Ishikawa (cell line): ENCODE results near the gene MTSS2.

ENCODE experiments used
- CEBPB ChIP-seq: IDR thresholded peaks from 2 replicates; pipeline ENCODE4 v1.6.1; 2012
- CREB1 ChIP-seq: IDR thresholded peaks from 2 replicates; pipeline ENCODE4 v1.6.1; 2012; ENCODE audit warnings: low read depth
- EGR1 ChIP-seq: IDR thresholded peaks from 2 replicates; pipeline ENCODE4 v1.6.1; 2012
- EP300 ChIP-seq: IDR thresholded peaks from 2 replicates; pipeline ENCODE4 v1.6.1; 2012; ENCODE audit warnings: borderline replicate concordance
- FOXM1 ChIP-seq: IDR thresholded peaks from 2 replicates; pipeline ENCODE4 v1.6.1; 2012; ENCODE audit warnings: low read depth, borderline replicate concordance
- NFIC ChIP-seq: IDR thresholded peaks from 2 replicates; pipeline ENCODE4 v1.6.1; 2012
- RAD21 ChIP-seq: IDR thresholded peaks from 2 replicates; pipeline ENCODE4 v1.6.1; 2012; ENCODE audit warnings: low read depth
- TAF1 ChIP-seq: IDR thresholded peaks from 2 replicates; pipeline ENCODE4 v1.6.1; 2012; ENCODE audit warnings: low read depth, mild to moderate bottlenecking
- TCF12 ChIP-seq: IDR thresholded peaks from 2 replicates; pipeline ENCODE4 v1.6.1; 2012; ENCODE audit warnings: low read depth
- TEAD4 ChIP-seq: IDR thresholded peaks from 2 replicates; pipeline ENCODE4 v1.6.1; 2012
- YY1 ChIP-seq: IDR thresholded peaks from 2 replicates; pipeline ENCODE4 v1.6.1; 2012; ENCODE audit warnings: low read depth
- ZBTB7A ChIP-seq: IDR thresholded peaks from 2 replicates; pipeline ENCODE4 v1.6.1; 2012; ENCODE audit warnings: low read depth
- TF ChIP-seq, protein P1 (sequence below): IDR thresholded peaks from 2 replicates; pipeline ENCODE4 v1.6.1; 2012
- TF ChIP-seq, protein P2 (sequence below): IDR thresholded peaks from 2 replicates; pipeline ENCODE4 v1.6.1; 2012; ENCODE audit warnings: low read depth, mild to moderate bottlenecking
- TF ChIP-seq, protein P3 (sequence below): IDR thresholded peaks from 2 replicates; pipeline ENCODE4 v1.6.1; 2012

The MTSS2 gene

DNA sequence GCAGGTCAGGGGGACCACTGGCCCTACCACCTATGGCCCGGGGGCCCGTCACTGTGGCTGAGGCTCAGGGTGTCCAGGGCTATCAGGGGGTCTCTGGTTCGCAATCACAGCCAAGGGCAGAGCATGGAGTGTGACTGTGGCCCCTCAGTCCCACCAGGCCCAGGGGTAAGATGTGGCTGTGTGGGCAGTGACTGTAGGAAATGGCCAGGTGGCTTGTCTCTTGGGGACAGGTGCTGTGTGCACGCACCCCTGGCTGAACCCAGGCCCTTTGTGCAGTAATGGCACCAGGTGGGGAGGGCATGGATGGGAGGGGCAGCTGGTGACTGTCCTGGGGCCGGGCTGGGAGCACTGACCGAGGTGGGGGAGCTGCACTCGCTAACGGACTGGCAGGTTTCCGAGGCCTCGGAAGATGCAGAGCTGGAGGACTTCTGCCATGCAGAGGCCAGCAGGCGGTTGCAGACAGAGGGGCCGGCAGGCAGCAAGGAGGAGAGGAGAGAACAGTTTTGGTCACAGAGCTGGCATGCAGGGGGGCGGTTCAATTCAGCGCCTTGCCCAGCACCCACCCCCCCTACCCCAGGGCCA, 20.6 kb downstream of the MTSS2 start:
- TF ChIP-seq NFIC (no peak), ZBTB7A (no peak), EGR1 (no peak), CREB1 (no peak), EP300 (no peak), YY1 (no peak), TCF12 (no peak), RAD21 (no peak), FOXM1 (no peak), TEAD4 (no peak), TAF1 (no peak), CEBPB (no peak)
- TF ChIP-seq, protein P1, sequence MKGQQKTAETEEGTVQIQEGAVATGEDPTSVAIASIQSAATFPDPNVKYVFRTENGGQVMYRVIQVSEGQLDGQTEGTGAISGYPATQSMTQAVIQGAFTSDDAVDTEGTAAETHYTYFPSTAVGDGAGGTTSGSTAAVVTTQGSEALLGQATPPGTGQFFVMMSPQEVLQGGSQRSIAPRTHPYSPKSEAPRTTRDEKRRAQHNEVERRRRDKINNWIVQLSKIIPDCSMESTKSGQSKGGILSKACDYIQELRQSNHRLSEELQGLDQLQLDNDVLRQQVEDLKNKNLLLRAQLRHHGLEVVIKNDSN: no peak
- TF ChIP-seq, protein P2, sequence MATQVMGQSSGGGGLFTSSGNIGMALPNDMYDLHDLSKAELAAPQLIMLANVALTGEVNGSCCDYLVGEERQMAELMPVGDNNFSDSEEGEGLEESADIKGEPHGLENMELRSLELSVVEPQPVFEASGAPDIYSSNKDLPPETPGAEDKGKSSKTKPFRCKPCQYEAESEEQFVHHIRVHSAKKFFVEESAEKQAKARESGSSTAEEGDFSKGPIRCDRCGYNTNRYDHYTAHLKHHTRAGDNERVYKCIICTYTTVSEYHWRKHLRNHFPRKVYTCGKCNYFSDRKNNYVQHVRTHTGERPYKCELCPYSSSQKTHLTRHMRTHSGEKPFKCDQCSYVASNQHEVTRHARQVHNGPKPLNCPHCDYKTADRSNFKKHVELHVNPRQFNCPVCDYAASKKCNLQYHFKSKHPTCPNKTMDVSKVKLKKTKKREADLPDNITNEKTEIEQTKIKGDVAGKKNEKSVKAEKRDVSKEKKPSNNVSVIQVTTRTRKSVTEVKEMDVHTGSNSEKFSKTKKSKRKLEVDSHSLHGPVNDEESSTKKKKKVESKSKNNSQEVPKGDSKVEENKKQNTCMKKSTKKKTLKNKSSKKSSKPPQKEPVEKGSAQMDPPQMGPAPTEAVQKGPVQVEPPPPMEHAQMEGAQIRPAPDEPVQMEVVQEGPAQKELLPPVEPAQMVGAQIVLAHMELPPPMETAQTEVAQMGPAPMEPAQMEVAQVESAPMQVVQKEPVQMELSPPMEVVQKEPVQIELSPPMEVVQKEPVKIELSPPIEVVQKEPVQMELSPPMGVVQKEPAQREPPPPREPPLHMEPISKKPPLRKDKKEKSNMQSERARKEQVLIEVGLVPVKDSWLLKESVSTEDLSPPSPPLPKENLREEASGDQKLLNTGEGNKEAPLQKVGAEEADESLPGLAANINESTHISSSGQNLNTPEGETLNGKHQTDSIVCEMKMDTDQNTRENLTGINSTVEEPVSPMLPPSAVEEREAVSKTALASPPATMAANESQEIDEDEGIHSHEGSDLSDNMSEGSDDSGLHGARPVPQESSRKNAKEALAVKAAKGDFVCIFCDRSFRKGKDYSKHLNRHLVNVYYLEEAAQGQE: no peak
- TF ChIP-seq, protein P3, sequence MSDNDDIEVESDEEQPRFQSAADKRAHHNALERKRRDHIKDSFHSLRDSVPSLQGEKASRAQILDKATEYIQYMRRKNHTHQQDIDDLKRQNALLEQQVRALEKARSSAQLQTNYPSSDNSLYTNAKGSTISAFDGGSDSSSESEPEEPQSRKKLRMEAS: no peak

DNA sequence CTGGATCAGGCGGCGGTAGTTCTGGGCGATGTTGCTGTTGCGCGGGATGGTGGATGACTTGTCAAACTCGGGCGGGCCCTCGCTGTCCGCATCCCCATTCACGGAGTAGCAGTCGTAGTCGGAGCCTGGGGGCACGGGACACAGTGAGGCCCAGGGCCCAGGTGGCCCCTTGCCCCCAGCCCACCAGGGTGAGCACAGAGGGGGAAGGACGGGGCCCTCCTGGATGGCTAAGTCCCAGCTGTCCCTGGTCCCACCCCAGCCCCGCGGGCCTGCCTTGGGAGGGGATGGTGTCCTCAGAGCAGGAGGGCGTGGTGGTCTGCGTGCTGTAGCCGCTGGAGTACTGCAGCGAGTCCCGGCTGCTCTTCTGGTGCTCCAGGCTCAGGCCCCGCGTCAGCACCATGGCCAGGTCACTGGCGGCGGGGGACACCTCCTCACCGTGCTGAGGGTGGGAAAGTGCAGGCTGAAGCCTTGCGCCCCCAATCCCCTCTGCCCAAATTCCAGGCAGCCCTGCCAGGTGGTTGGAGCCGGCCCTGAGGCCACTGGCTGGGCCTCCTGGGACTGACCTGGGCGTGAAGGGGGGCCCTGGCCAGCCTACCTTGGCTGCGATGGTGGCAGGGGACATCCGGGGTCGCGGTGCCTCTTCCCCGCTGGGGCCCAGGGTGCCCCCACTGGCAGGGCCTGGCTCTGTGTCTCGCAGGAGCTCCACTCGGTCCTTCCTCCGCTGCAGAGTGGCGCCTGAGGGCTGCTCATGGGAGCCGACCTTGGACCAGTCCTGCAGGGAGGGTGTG, 21.3 kb downstream of the MTSS2 start:
- TF ChIP-seq, protein P3: no peak
- TF ChIP-seq, protein P2: peak; percentile 68

DNA sequence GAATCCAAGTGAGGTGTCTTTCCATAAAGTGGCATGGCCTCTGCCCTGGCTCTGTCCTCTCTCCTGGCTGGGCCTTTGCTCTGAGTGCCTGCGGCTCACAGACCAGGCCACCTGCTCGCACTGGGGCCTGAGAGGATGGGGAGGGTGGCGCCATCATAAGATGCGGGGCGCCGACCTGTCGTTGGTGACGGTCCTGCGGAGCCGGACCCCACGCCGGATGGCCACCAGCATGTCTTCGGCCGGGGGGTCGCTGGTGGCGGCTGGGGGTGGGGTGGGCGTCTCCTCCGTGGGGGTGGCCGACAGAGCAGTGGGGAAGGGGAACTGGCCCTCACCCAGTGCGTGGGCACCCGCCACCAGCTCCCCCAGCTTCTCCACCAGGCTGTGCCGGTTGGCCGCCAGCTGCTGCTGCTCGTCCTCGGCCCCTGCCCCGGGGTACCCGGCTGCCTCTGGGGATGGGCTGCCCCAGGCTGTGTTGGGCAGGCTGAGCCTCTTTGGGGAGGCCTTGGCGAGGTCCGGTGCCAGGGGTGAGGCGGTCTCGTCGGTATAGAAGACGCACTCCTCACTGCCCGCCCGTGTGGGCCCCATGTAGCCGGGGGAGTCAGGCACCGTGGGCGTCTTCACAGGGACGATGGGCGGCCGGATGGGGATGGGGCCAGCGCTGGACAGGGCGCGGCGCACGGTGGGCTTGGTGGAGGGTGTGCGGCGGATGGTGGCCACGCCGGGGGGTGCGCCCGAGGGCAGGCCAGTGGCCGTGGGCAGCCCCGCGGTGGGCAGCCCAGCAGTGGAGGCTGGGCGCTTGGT, 22.1 kb downstream of the MTSS2 start:
- no peak for TF ChIP-seq EGR1

DNA sequence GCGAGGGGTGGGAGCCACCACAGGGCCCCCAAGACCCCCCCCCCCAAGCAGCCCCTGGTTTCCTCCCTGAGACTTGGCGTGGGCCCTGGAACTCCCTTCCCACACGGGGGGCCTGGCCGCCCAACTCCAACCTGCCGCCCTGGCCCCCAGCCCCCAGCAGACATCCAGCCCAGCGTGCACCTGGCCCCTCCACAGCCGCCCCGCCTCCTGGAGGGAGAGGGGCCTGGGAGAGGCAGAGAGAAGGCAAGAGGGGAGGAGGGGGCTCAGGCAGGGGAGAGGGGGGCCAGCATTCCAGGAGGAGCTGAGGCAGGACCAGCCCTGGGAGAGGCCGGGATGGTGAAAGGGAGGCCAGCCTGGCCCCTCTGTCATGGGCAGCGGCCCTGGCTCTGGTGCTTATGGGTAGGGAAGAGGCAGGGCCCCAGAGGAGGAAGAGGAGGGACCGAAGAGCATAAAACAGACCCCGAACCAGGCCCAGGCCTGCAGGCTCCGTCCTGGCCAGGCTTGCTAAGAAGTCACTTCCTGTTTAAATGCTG, 22.8 kb downstream of the MTSS2 start:
- TF ChIP-seq, protein P1: no peak
- TF ChIP-seq, protein P2: no peak
- no peak for TF ChIP-seq ZBTB7A
- no peak for TF ChIP-seq NFIC
